ENCODE measurements around the gene TRIM29.

GRCh38 chr11:120170741-120171261 is 32.9 kb upstream of the TRIM29 start:
- TF ChIP-seq CTCF (conservative IDR thresholded peaks at IDR 0.05) (no peak), EZH2 (IDR thresholded peaks at IDR 0.05; ENCODE audit: low read depth) (no peak)
